Karpas-422 (cell line): ENCODE measurements around the gene CKAP2L. TPM values are rescaled to one million over a fixed set of nuclear protein-coding genes. Genes with fewer than 3 reads are reported as not detected.
"Not testable (repeated sequence)": the region's sequence is repeated elsewhere in the genome, so short reads cannot be mapped to it uniquely, and the experiment has no call there.

Experiments used
- DNase-seq: peaks from one replicate; pipeline ENCODE4 v3.0.0-alpha.2; 2015
- H2AFZ ChIP-seq: fragments of 200-600 bp; sonication (generic); 2 replicates; pipeline ENCODE4 v1.6.1; 2014; ENCODE audit warnings: antibody characterized with exemption, low read length, mixed read lengths
- H3K27ac ChIP-seq: fragments of 200-600 bp; sonication (generic); 2 replicates; pipeline ENCODE4 v1.5.1; 2014; ENCODE audit warnings: mild to moderate bottlenecking, low read length, moderate library complexity
- H3K27me3 ChIP-seq: fragments of 200-600 bp; sonication (generic); 2 replicates; pipeline ENCODE4 v1.6.1; 2014; ENCODE audit warnings: low read length, mixed read lengths
- H3K36me3 ChIP-seq: fragments of 200-600 bp; sonication (generic); 2 replicates; pipeline ENCODE4 v1.6.1; 2014; ENCODE audit warnings: low read length, mixed read lengths; ENCODE audit not compliant: insufficient read depth
- H3K4me1 ChIP-seq: fragments of 200-600 bp; sonication (generic); 2 replicates; pipeline ENCODE4 v1.6.1; 2014; ENCODE audit warnings: mild to moderate bottlenecking, low read length, mixed read lengths
- H3K4me2 ChIP-seq: fragments of 200-600 bp; sonication (generic); 2 replicates; pipeline ENCODE4 v1.6.1; 2014; ENCODE audit warnings: low read length, low read depth, mild to moderate bottlenecking; ENCODE audit not compliant: poor library complexity, severe bottlenecking
- H3K4me3 ChIP-seq: fragments of 200-600 bp; sonication (generic); 2 replicates; pipeline ENCODE4 v1.5.1; 2014; ENCODE audit warnings: mild to moderate bottlenecking, antibody characterized with exemption, low read length, mixed read lengths
- H3K79me2 ChIP-seq: fragments of 200-600 bp; sonication (generic); 2 replicates; pipeline ENCODE4 v1.6.1; 2014; ENCODE audit warnings: mild to moderate bottlenecking, low read length, mixed read lengths
- H3K9ac ChIP-seq: fragments of 200-600 bp; sonication (generic); 2 replicates; pipeline ENCODE4 v1.6.0; 2014; ENCODE audit warnings: low read length
- H3K9me2 ChIP-seq: fragments of 200-600 bp; sonication (generic), shearing (Covaris generic); replicated peaks from 2 replicates; pipeline ENCODE4 v1.6.0; 2014; ENCODE audit warnings: mild to moderate bottlenecking, low read length, moderate library complexity; ENCODE audit not compliant: insufficient read depth
- H3K9me3 ChIP-seq: fragments of 300-700, 200-600 bp; sonication (generic); 2 replicates; pipeline ENCODE4 v1.6.1; 2014; ENCODE audit warnings: low read length, mixed read lengths
- H4K20me1 ChIP-seq: fragments of 200-600 bp; sonication (generic); 2 replicates; pipeline ENCODE4 v1.6.1; 2014; ENCODE audit warnings: mild to moderate bottlenecking, antibody characterized with exemption, low read length, low read depth; ENCODE audit not compliant: insufficient read depth
- total RNA-seq: library from RNA; depleted of rRNA; stranded (reverse); fragments of >200 nt; shearing (Covaris generic); gene quantifications from 2 replicates; pipeline ENCODE4 v1.2.3, GENCODE V29; 2014; ENCODE audit warnings: low replicate concordance

Gene CKAP2L
- total RNA-seq, 1 experiment from 2014 or later: 17.0 TPM

DNA sequence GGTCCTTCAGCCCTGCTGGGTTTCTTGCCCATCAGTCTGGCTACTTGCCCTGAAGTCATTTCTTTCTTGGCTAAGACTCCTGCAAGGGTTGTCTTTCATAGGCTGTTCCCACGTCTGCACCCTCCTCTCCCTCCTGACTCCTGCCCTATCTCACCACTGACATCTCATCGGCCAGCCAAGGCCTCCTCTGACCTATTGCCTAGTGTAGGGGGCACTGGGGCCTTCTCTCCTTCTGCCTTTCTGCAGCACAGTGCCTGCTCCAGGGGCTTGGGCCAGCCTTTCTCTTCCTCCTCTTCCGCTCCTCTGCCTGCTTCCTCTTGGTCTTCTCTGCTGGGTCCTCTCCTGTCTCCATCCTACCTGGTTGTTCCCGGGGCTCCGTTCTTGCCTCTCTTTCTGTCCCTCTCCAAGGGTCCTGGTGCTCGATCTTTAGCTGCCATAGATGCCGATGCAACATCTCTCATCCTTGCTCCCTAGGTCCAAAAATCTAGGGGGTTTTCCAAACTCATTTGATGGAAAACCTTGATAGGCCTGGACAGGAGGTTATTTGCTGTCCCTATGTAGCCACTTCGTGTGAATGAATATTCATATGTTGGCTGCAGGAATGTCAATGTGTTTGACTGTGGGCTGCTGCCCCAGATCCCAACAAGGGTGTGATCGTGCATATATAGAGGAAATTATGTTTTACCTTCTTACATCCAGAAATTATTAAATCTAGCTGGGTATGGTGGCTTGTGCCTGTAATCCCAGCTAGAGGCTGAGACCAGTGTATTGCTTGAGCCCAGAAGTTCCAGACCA is 53.3 kb downstream of the CKAP2L start:
- Histone ChIP-seq H3K79me2 (no peaks in the 10 kb centered on the region), H3K9me2 (no peaks in the 10 kb centered on the region), H3K4me1 (no peaks in the 10 kb centered on the region), H3K9ac (no peak overlapping the region), H3K9me3 (no peaks in the 10 kb centered on the region), H3K4me3 (no peak overlapping the region), H2AFZ (no peak overlapping the region), H3K27me3 (no peaks in the 10 kb centered on the region), H4K20me1 (no peaks in the 10 kb centered on the region), H3K27ac (no peak overlapping the region), H3K4me2 (no peak overlapping the region), H3K36me3 (no peaks in the 10 kb centered on the region)
- no peak for DNase-seq

DNA sequence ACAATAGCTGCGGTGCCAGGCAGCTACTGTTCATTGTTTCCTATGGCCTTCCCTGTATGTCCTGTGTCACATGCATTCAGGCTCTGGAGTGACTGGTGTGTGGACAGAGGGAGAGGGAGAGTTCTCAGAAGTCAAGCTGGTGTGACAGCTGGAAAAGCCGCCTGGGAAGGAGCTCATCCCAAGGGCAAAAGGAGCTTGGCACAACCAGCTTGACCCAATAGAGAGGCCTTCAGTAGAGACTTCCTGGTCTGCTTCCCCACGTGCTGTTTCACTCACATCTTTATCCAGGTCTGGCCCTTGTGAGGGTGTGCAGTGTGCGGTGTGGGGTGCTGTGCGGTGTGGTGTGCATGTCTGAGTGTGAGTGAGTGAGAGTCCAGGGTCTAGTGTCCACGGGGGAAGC is 54.7 kb downstream of the CKAP2L start:
- H3K36me3 ChIP-seq: no peaks in the 10 kb centered on the region

DNA sequence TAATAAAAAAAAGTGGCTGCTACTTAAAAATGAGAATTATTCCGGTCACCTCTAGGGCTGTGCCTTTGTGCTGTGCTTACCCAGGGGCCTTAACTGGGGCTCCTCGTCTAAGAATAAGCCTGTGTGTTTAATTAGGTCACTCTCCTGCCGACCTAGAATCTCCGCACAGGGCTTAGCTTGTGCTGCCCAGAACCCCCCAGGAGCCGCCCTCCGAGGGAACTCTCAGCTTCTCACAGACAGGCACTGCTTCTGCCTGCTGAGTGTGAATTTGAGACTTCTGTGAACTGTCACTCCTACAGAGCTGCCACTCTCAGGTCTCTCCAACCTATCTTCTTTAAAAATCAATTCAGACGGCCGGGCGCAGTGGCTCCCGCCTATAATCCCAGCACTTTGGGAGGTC is 55.4 kb downstream of the CKAP2L start:
- H3K4me1 ChIP-seq: no peaks in the 10 kb centered on the region
- no peaks in the 10 kb centered on the region for H3K9me2 ChIP-seq
- no peak overlapping the region for H3K9ac ChIP-seq
- H3K4me3 ChIP-seq: no peak overlapping the region
- no peak overlapping the region for H2AFZ ChIP-seq
- no peak for DNase-seq
- H3K79me2 ChIP-seq: no peaks in the 10 kb centered on the region
- no peaks in the 10 kb centered on the region for H3K9me3 ChIP-seq
- no peaks in the 10 kb centered on the region for H3K36me3 ChIP-seq
- no peaks in the 10 kb centered on the region for H3K27me3 ChIP-seq
- H3K27ac ChIP-seq: no peak overlapping the region
- H4K20me1 ChIP-seq: no peaks in the 10 kb centered on the region
- H3K4me2 ChIP-seq: no peak overlapping the region

More for the DNA sequence above, 54.7 kb downstream of the CKAP2L start:
- Histone ChIP-seq H3K4me2 (no peak overlapping the region), H2AFZ (no peak overlapping the region), H4K20me1 (no peaks in the 10 kb centered on the region), H3K9ac (no peak overlapping the region), H3K4me3 (no peak overlapping the region), H3K9me3 (no peaks in the 10 kb centered on the region), H3K27ac (no peak overlapping the region), H3K27me3 (no peaks in the 10 kb centered on the region), H3K4me1 (no peaks in the 10 kb centered on the region), H3K79me2 (no peaks in the 10 kb centered on the region), H3K9me2 (no peaks in the 10 kb centered on the region)
- DNase-seq: no peak

DNA sequence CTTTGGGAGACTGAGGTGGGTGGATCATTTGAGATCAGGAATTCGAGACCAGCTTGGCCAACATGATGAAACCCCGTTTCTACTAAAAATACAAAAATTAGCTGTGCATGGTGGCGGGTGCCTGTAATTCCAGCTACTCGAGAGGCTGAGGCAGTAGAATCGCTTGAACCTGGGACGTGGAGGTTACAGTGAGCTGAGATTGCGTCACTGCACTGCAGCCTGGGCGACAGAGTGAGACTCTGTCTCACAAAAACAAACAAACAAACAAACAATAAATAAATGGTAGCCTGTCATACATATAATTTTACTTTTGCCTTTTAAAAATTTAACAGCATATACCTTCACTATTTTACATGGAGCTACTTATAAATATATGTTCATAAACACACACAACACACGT is 57.5 kb downstream of the CKAP2L start:
- not testable (repeated sequence) for H2AFZ ChIP-seq, H3K4me3 ChIP-seq, H3K27ac ChIP-seq, H3K4me2 ChIP-seq, H4K20me1 ChIP-seq, H3K27me3 ChIP-seq, H3K9ac ChIP-seq, H3K4me1 ChIP-seq, H3K36me3 ChIP-seq, H3K9me3 ChIP-seq, DNase-seq, H3K9me2 ChIP-seq, H3K79me2 ChIP-seq

DNA sequence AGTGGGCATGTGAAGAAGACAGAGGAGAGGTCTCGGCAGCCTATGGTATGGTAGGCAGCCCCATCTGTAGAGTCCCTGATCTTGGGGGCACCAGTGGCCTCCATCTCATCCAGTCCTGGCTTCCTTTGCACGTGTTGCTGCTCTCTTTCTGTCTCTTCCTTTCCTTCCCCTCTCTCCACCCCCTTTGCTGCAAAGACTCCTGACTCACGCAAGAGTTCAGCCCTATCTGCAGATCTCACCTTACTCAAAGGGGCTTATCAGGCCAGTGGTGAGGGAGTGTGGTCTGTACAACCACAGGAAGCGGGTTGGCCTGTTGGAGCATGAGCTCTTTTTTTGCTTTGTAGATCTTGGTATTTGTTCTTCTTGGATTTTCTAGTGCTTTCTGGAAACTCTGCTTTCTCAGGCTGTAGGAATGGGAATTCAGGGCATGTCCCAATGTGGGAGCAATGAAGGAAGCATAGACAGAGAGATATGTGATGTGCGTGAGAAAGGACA is 58.2 kb downstream of the CKAP2L start:
- Histone ChIP-seq H3K4me1 (no peaks in the 10 kb centered on the region), H4K20me1 (no peaks in the 10 kb centered on the region), H3K27me3 (no peaks in the 10 kb centered on the region), H3K4me2 (no peak overlapping the region), H3K4me3 (no peak overlapping the region), H3K79me2 (no peaks in the 10 kb centered on the region), H3K9ac (no peak overlapping the region), H3K9me3 (no peaks in the 10 kb centered on the region), H3K36me3 (no peaks in the 10 kb centered on the region), H3K27ac (no peak overlapping the region), H3K9me2 (no peaks in the 10 kb centered on the region), H2AFZ (no peak overlapping the region)
- DNase-seq: no peak

DNA sequence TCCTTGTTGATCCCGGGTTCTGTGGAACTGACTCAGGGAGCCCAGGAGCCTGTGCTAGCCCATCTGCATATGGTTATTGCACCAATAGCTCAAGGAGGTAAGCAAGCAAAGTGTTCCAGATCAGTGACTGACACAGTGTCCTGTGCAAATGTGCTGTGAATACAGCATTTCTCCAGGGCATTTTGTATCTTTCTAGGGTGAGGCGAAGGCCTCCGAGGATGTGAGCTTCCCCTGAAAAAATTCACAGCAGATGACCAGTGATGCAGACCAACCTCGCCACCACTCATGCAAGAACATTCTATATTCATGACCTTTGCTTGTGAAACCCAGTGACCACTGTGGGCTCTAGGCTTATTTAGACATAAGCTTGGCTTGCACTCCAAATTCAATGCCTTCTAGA is 58.8 kb downstream of the CKAP2L start:
- H4K20me1 ChIP-seq: no peaks in the 10 kb centered on the region
- no peak overlapping the region for H3K4me2 ChIP-seq
- no peaks in the 10 kb centered on the region for H3K27me3 ChIP-seq
- no peak for DNase-seq
- no peak overlapping the region for H3K9ac ChIP-seq
- H3K36me3 ChIP-seq: no peaks in the 10 kb centered on the region
- no peaks in the 10 kb centered on the region for H3K9me3 ChIP-seq
- H3K4me1 ChIP-seq: no peaks in the 10 kb centered on the region
- H3K9me2 ChIP-seq: no peaks in the 10 kb centered on the region
- no peaks in the 10 kb centered on the region for H3K79me2 ChIP-seq
- no peak overlapping the region for H3K27ac ChIP-seq
- no peak overlapping the region for H3K4me3 ChIP-seq
- H2AFZ ChIP-seq: no peak overlapping the region

DNA sequence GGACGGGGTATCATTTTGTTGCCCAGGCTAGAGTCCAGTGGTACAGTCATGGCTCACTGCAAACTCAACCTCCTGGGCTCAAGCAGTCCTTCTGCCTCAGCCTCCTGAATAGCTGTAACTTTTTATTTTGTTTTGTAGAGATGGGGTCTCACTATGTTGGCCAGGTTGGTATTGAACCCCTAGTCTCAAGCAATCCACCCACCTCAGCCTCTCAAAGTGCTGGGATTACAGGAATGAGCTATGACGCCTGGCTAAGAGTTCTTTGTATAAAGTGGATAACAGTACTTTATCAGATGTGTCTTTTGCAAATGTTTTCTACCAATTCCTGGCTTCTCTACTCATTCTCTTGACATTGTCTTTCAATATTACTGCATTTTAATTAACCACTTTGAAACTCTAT is 60.7 kb downstream of the CKAP2L start:
- DNase-seq: no peak
- no peaks in the 10 kb centered on the region for H3K36me3 ChIP-seq
- no peak overlapping the region for H3K4me3 ChIP-seq
- H3K9ac ChIP-seq: no peak overlapping the region
- H2AFZ ChIP-seq: no peak overlapping the region
- no peaks in the 10 kb centered on the region for H4K20me1 ChIP-seq
- no peaks in the 10 kb centered on the region for H3K4me1 ChIP-seq
- no peaks in the 10 kb centered on the region for H3K27me3 ChIP-seq
- H3K27ac ChIP-seq: no peak overlapping the region
- H3K9me3 ChIP-seq: no peaks in the 10 kb centered on the region
- no peaks in the 10 kb centered on the region for H3K9me2 ChIP-seq
- no peak overlapping the region for H3K4me2 ChIP-seq
- no peaks in the 10 kb centered on the region for H3K79me2 ChIP-seq

DNA sequence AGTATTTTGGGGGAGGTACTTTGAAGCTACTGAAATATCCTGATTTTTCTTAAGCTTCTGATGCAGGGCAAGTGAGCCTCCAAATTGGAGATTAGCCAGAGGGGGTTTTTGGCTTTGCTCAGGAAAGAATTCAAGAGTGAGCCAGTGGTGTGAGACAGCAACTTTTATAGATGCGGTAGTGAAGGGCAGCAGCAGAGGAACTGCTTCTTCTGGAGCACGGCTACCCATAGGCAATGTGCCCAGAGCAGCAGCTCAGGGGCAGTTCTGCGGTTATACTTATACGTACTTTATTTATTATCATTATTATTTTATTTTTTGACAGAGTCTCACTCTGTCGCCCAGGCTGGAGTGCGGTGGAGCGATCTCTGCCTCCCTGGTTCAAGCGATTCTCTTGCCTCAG is 63.4 kb downstream of the CKAP2L start:
- DNase-seq: no peak
- no peaks in the 10 kb centered on the region for H3K4me1 ChIP-seq
- no peaks in the 10 kb centered on the region for H3K36me3 ChIP-seq
- H3K9me3 ChIP-seq: no peaks in the 10 kb centered on the region
- no peak overlapping the region for H3K4me2 ChIP-seq
- H3K27ac ChIP-seq: no peak overlapping the region
- H3K79me2 ChIP-seq: no peaks in the 10 kb centered on the region
- H2AFZ ChIP-seq: no peak overlapping the region
- H3K9ac ChIP-seq: no peak overlapping the region
- no peaks in the 10 kb centered on the region for H4K20me1 ChIP-seq
- H3K9me2 ChIP-seq: no peaks in the 10 kb centered on the region
- H3K27me3 ChIP-seq: no peaks in the 10 kb centered on the region
- H3K4me3 ChIP-seq: no peak overlapping the region
